Stimulated activated CD8-positive, alpha-beta memory T cell treated with anti-CD3 and anti-CD28 coated beads, Interleukin-15, amount 100 ng/mL, for 4 hours (primary cell): ENCODE measurements around the gene METAP2.

Experiments used
- DNase-seq, 2 donors: peaks; one replicate each; pipeline ENCODE4 v3.0.0-alpha.2; 2020; ENCODE audit warnings: low read depth in 2 of 2

Gene METAP2

DNA sequence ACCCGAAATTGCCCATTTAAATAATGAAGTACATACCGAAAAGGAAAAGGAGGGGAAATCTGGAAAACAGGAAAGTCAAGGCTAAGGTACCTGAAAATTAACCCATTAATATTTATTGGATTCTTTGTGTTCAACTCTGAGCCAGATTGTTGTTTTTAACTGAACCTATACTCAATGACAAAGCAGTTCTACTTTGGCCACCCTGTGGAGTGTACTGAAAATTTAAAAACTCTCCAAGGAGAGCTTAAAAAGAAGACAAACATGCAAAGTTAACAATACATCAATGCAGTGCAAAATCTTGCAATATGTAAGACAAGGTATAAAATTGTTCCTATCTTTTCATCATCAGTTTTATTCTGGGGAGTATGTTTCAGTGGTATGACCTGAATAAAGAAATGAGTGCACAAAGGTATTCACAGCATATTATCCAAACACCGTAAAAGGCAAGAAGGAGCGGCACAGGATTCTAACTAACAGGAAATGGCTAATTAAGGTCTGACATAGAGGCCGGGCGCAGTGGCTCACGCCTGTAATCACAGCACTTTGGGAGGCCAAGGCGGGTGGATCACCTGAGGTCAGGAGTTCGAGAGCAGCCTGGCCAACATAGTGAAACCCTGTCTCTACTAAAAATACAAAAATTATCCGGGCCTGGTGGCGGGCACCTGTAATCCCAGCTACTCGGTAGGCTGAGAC is 75.6 kb downstream of the METAP2 start:
- DNase-seq, result no peak

DNA sequence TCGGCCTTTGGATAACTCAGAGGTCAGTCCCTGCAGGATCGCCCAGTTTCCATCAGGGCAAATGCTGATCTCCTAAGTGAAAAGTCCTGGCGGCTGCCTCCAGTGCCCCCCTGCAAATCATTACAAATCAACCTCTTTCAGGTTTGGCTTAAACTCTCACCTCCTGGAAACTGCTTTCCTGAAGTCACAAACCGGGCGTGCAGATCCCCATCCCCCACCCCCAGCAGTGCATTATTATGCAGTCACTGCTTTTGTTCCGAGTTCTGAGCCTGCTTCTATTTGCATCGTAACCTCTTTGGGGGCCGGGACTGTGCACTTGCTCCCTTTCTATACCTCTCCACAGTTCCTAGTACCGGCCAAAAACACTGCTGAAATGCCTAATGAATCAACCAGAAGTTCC is 77.4 kb downstream of the METAP2 start, which contains the start of gene USP44:
Gene USP44 (minus strand): TSS at position 172 of the 400 bp plus-strand sequence. CDS start 17,220 bp downstream, outside the sequence.
- DNase-seq, result no peak

DNA sequence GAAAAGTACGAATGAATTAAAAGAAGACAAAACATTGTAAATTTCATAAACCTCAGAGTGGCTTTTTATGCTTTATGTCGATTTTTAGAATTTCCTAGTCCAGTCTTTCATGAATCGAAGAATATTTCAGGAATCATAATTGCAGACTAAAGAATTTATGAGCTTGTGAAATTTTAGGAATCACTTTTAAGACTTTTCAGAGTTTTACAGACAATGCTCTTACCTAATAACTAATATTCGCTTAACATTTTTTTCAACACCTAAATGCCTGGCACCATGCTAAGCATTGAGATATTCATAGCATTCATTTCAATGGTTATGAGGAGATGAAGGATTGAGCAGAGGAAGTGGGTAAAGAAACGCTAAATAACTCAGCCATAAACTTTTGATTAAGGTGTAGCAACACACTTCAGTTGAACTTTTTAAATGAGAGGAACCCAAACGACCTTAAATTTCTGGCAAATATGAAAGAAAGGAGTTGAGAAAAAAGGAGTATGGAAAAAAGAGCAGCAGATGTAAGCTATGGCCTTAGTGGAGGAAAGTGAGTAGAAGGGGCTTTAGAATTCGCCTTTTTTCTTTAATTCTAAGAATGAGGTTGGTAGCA is 78.1 kb downstream of the METAP2 start:
- no peak for DNase-seq

GRCh38 chr12:95553197-95553943 is 79.4 kb downstream of the METAP2 start:
- no peak for DNase-seq

- DNase-seq, result no peak
Observed at GRCh38 chr12:95554532-95555071, 80.7 kb downstream of the METAP2 start.

DNA sequence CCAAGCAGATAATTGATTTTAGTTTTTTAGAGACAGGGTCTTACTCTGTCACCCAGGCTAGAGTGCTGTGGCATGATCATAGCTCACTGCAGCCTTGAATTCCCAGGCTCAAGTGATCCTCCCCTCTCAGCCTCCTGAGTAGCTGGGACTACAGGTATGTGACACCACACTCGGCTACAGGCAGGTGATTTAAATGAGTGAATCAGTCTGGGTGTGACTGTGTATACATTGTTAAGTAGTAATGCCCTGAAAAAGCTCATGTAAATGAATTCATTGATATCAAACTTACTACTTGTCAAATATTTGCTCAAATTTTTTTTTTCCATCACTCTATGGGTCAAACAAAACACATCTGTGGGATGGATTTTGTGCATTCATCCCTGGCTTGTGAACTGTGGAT is 83.7 kb downstream of the METAP2 start:
- DNase-seq, result no peak
